ENCODE results near the gene PCDHGA4. TPM values are rescaled to one million over a fixed set of nuclear protein-coding genes. Genes with fewer than 3 reads are reported as not detected.
"Not testable (repeated sequence)": the region's sequence is repeated elsewhere in the genome, so short reads cannot be mapped to it uniquely, and the experiment has no call there.

The PCDHGA4 gene
- total RNA-seq, 2 donors from 2014 or later: 0.32 TPM; not detected in 1

- H3K4me1 Mint-ChIP-seq; H3K27ac Mint-ChIP-seq; ATAC-seq (replicated peaks); H3K36me3 Mint-ChIP-seq (ENCODE audit: low read depth); H3K4me3 Mint-ChIP-seq: not testable (repeated sequence)
- H3K9me3 Mint-ChIP-seq: peaks cover 17% of the 10 kb centered on the region
- H3K27me3 Mint-ChIP-seq: peaks cover 48% of the 10 kb centered on the region
Measured at GRCh38 chr5:141340781-141341354, 14.0 kb upstream of the PCDHGA4 start.

GRCh38 chr5:141342773-141343172 lies 12.0 kb upstream of the PCDHGA4 start:
- Mint-ChIP-seq H3K4me1 (no peaks in the 10 kb centered on the region), H3K36me3 (ENCODE audit: low read depth) (no peaks in the 10 kb centered on the region), H3K9me3 (peaks cover 21% of the 10 kb centered on the region), H3K4me3 (no peak overlapping the region), H3K27me3 (peaks cover 34% of the 10 kb centered on the region), H3K27ac (no peak overlapping the region)
- ATAC-seq (replicated peaks): no peak

- H3K9me3 Mint-ChIP-seq: peaks cover 15% of the 10 kb centered on the region
- no peak for ATAC-seq (replicated peaks)
- peaks cover 32% of the 10 kb centered on the region for H3K27me3 Mint-ChIP-seq
- H3K4me1 Mint-ChIP-seq: no peaks in the 10 kb centered on the region
- H3K4me3 Mint-ChIP-seq: peak within 1 kb of the TSS; percentile 30
- no peak within 1 kb of the TSS for H3K27ac Mint-ChIP-seq
- H3K36me3 Mint-ChIP-seq (ENCODE audit: low read depth): no peaks in the 10 kb centered on the region
Measured at GRCh38 chr5:141343242-141343952, 11.4 kb upstream of the PCDHGA4 start, which contains the start of gene PCDHGA3. Gene PCDHGA3, plus strand, starts transcription at chr5:141343829. Its CDS starts 205 bp downstream, at chr5:141344034.

- H3K36me3 Mint-ChIP-seq (ENCODE audit: low read depth): no peaks in the 10 kb centered on the region
- H3K4me3 Mint-ChIP-seq: peak overlapping the region; percentile 30
- no peak for ATAC-seq (replicated peaks)
- peaks cover 35% of the 10 kb centered on the region for H3K27me3 Mint-ChIP-seq
- H3K9me3 Mint-ChIP-seq: peaks cover 11% of the 10 kb centered on the region
- no peak overlapping the region for H3K27ac Mint-ChIP-seq
- no peaks in the 10 kb centered on the region for H3K4me1 Mint-ChIP-seq
Measured at GRCh38 chr5:141343953-141344463, 10.8 kb upstream of the PCDHGA4 start.

- Mint-ChIP-seq H3K9me3 (peaks cover 11% of the 10 kb centered on the region), H3K36me3 (ENCODE audit: low read depth) (no peaks in the 10 kb centered on the region), H3K4me3 (no peak overlapping the region), H3K4me1 (no peaks in the 10 kb centered on the region), H3K27ac (no peak overlapping the region), H3K27me3 (peaks cover 45% of the 10 kb centered on the region)
- no peak for ATAC-seq (replicated peaks)
Measured at GRCh38 chr5:141345327-141345726, 9.5 kb upstream of the PCDHGA4 start.

DNA sequence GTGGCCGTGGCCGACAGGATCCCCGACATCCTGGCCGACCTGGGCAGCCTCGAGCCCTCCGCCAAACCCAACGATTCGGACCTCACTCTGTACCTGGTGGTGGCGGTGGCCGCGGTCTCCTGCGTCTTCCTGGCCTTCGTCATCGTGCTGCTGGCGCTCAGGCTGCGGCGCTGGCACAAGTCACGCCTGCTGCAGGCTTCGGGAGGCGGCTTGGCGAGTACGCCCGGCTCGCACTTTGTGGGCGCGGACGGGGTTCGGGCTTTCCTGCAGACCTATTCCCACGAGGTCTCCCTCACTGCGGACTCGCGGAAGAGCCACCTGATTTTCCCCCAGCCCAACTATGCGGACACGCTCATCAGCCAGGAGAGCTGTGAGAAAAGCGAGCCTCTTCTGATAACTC lies 8.8 kb upstream of the PCDHGA4 start:
- not testable (repeated sequence) for H3K4me1 Mint-ChIP-seq; H3K36me3 Mint-ChIP-seq (ENCODE audit: low read depth); ATAC-seq (replicated peaks); H3K27ac Mint-ChIP-seq; H3K4me3 Mint-ChIP-seq
- Mint-ChIP-seq H3K9me3 (peaks cover 11% of the 10 kb centered on the region), H3K27me3 (peaks cover 46% of the 10 kb centered on the region)

DNA sequence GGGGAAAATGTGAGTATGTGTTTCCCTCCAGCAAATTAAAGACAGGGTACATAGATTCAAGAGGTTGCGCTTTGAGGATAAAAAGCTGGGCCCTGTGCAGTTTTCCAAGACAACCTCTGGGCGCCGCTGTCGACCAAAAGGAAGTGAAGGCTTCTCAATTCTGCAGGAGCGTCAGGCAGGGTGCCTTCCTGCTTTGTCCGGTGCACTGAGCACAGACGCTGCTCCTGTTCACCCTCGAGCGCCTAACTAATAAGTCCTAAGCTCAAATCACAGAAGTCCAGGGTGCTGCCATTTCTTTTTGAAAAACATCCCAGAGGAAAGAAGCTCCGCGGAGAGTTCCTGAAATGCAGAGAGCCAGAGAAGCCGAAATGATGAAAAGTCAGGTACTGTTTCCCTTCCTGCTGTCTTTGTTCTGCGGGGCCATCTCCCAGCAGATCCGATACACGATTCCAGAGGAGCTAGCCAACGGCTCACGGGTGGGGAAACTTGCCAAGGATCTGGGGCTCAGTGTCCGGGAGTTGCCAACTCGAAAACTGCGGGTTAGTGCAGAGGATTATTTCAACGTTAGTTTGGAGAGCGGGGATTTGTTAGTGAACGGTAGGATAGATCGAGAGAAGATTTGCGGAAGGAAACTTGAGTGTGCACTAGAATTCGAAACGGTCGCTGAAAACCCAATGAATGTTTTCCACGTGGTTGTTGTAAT lies 4.8 kb upstream of the PCDHGA4 start, which contains the start of gene PCDHGB1:
PCDHGB1 (plus strand) TSS at position 183 of the 703 bp plus-strand sequence; CDS start at position 345, 162 bp downstream.
- H3K27me3 Mint-ChIP-seq: peaks cover 41% of the 10 kb centered on the region
- no peaks in the 10 kb centered on the region for H3K4me1 Mint-ChIP-seq
- H3K27ac Mint-ChIP-seq: no peak within 1 kb of the TSS
- H3K9me3 Mint-ChIP-seq: peaks cover 14% of the 10 kb centered on the region
- H3K4me3 Mint-ChIP-seq: peak within 1 kb of the TSS; percentile 34
- no peak for ATAC-seq (replicated peaks)
- H3K36me3 Mint-ChIP-seq (ENCODE audit: low read depth): no peaks in the 10 kb centered on the region

DNA sequence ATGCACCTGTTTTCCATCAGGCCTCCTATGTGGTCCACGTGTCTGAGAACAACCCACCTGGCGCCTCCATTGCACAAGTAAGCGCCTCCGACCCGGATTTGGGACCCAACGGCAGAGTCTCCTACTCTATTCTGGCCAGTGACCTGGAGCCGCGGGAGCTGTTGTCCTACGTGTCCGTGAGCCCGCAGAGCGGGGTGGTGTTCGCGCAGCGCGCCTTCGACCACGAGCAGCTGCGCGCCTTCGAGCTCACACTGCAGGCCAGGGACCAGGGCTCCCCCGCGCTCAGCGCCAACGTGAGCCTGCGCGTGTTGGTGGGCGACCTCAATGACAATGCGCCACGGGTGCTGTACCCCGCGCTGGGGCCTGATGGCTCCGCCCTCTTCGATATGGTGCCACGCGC lies 3.2 kb upstream of the PCDHGA4 start:
- no peak overlapping the region for H3K4me3 Mint-ChIP-seq
- no peak for ATAC-seq (replicated peaks)
- H3K9me3 Mint-ChIP-seq: peaks cover 14% of the 10 kb centered on the region
- no peaks in the 10 kb centered on the region for H3K36me3 Mint-ChIP-seq (ENCODE audit: low read depth)
- peaks cover 52% of the 10 kb centered on the region for H3K27me3 Mint-ChIP-seq
- no peak overlapping the region for H3K27ac Mint-ChIP-seq
- H3K4me1 Mint-ChIP-seq: no peaks in the 10 kb centered on the region

GRCh38 chr5:141355641-141356040 lies 820 bp downstream of the PCDHGA4 start:
- Mint-ChIP-seq H3K36me3 (ENCODE audit: low read depth) (no peaks in the 10 kb centered on the region), H3K27me3 (peaks cover 43% of the 10 kb centered on the region), H3K9me3 (peaks cover 11% of the 10 kb centered on the region)

DNA sequence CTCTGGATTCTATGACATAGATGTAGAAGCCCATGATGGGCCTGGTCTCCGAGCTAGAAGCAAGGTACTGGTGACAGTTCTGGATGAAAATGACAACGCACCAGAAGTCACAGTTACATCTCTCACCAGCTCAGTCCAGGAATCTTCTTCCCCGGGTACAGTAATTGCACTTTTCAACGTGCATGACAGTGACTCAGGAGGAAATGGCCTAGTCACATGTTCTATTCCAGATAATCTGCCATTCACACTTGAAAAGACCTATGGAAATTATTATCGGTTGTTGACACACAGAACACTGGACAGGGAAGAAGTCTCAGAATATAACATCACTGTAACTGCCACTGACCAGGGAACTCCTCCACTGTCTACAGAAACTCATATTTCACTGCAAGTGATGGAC lies 1.3 kb downstream of the PCDHGA4 start:
- H3K27me3 Mint-ChIP-seq: peaks cover 48% of the 10 kb centered on the region
- no peaks in the 10 kb centered on the region for H3K36me3 Mint-ChIP-seq (ENCODE audit: low read depth)
- ATAC-seq (replicated peaks): no peak
- H3K9me3 Mint-ChIP-seq: peaks cover 13% of the 10 kb centered on the region
- no peak overlapping the region for H3K27ac Mint-ChIP-seq
- no peaks in the 10 kb centered on the region for H3K4me1 Mint-ChIP-seq
- no peak overlapping the region for H3K4me3 Mint-ChIP-seq

More at GRCh38 chr5:141355641-141356040, 820 bp downstream of the PCDHGA4 start:
- H3K4me3 Mint-ChIP-seq: peak overlapping the region; percentile 43
- H3K27ac Mint-ChIP-seq: no peak overlapping the region
- H3K4me1 Mint-ChIP-seq: no peaks in the 10 kb centered on the region
- no peak for ATAC-seq (replicated peaks)

GRCh38 chr5:141356950-141357349 lies 2.1 kb downstream of the PCDHGA4 start:
- H3K4me1 Mint-ChIP-seq: no peaks in the 10 kb centered on the region
- H3K27ac Mint-ChIP-seq: no peak overlapping the region
- no peaks in the 10 kb centered on the region for H3K36me3 Mint-ChIP-seq (ENCODE audit: low read depth)
- H3K9me3 Mint-ChIP-seq: peaks cover 13% of the 10 kb centered on the region
- ATAC-seq (replicated peaks): no peak
- H3K27me3 Mint-ChIP-seq: peaks cover 52% of the 10 kb centered on the region
- H3K4me3 Mint-ChIP-seq: no peak overlapping the region

DNA sequence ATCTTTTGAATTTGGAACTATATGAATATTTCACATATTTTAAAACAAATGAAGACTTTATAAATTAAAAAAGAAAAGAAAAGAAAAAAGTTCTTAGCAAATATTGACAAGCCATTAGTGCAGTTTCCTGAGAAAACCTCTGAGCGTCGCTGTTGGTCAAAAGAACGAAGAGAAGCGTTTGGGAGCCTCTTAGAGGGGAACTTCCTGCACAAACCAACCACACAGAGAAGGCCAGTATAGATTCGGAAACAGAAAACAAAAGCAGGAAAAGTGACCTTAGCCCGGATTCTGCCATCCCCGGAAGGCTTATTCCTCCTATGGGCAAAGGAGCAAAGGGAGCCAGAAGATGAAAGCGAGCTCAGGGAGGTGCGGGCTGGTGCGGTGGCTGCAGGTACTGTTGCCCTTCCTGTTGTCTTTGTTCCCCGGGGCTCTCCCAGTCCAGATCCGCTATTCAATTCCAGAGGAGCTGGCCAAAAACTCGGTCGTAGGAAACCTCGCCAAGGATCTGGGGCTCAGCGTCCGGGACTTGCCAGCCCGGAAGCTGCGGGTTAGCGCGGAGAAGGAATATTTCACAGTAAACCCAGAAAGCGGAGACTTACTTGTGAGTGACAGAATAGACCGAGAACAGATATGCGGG lies 5.1 kb downstream of the PCDHGA4 start, which contains the start of gene PCDHGB2:
PCDHGB2 (plus strand) TSS at position 205 of the 637 bp plus-strand sequence; CDS start at position 347, 142 bp downstream.
- Mint-ChIP-seq H3K4me1 (peaks cover 8% of the 10 kb centered on the region), H3K36me3 (ENCODE audit: low read depth) (peaks cover 10% of the 10 kb centered on the region), H3K27ac (no peak within 1 kb of the TSS), H3K9me3 (peaks cover 17% of the 10 kb centered on the region), H3K27me3 (peaks cover 62% of the 10 kb centered on the region), H3K4me3 (peak within 1 kb of the TSS; percentile 40)
- no peak for ATAC-seq (replicated peaks)

GRCh38 chr5:141360685-141361084 lies 5.9 kb downstream of the PCDHGA4 start:
- peaks cover 10% of the 10 kb centered on the region for H3K36me3 Mint-ChIP-seq (ENCODE audit: low read depth)
- peaks cover 20% of the 10 kb centered on the region for H3K9me3 Mint-ChIP-seq
- H3K4me3 Mint-ChIP-seq: no peak overlapping the region
- no peak for ATAC-seq (replicated peaks)
- peaks cover 8% of the 10 kb centered on the region for H3K4me1 Mint-ChIP-seq
- peaks cover 64% of the 10 kb centered on the region for H3K27me3 Mint-ChIP-seq
- no peak overlapping the region for H3K27ac Mint-ChIP-seq

GRCh38 chr5:141362719-141363118 lies 7.9 kb downstream of the PCDHGA4 start:
- H3K27ac Mint-ChIP-seq: no peak overlapping the region
- peaks cover 15% of the 10 kb centered on the region for H3K9me3 Mint-ChIP-seq
- H3K4me1 Mint-ChIP-seq: peaks cover 8% of the 10 kb centered on the region
- ATAC-seq (replicated peaks): no peak
- no peak overlapping the region for H3K4me3 Mint-ChIP-seq
- H3K36me3 Mint-ChIP-seq (ENCODE audit: low read depth): peaks cover 10% of the 10 kb centered on the region
- peaks cover 56% of the 10 kb centered on the region for H3K27me3 Mint-ChIP-seq

Data from activated T-helper 17 cell treated with anti-CD3 and anti-CD28 coated beads, Interleukin-2, amount 50 U/mL, for 72 hours (primary cell).